GM18519 (cell line): ENCODE measurements around the gene PPAT.
A peak's percentile ranks its signal among the peaks of the same experiment; 100 is the strongest.
"Not testable (repeated sequence)": the region's sequence is repeated elsewhere in the genome, so short reads cannot be mapped to it uniquely, and the experiment has no call there.

ENCODE experiments used
- ATAC-seq: cut with Tn5 transposase; IDR thresholded peaks from one replicate; pipeline ENCODE4 v1.9.1; 2021; ENCODE audit warnings: mild to moderate bottlenecking, moderate library complexity; ENCODE audit not compliant: unreplicated experiment, low FRiP score

The PPAT gene

DNA sequence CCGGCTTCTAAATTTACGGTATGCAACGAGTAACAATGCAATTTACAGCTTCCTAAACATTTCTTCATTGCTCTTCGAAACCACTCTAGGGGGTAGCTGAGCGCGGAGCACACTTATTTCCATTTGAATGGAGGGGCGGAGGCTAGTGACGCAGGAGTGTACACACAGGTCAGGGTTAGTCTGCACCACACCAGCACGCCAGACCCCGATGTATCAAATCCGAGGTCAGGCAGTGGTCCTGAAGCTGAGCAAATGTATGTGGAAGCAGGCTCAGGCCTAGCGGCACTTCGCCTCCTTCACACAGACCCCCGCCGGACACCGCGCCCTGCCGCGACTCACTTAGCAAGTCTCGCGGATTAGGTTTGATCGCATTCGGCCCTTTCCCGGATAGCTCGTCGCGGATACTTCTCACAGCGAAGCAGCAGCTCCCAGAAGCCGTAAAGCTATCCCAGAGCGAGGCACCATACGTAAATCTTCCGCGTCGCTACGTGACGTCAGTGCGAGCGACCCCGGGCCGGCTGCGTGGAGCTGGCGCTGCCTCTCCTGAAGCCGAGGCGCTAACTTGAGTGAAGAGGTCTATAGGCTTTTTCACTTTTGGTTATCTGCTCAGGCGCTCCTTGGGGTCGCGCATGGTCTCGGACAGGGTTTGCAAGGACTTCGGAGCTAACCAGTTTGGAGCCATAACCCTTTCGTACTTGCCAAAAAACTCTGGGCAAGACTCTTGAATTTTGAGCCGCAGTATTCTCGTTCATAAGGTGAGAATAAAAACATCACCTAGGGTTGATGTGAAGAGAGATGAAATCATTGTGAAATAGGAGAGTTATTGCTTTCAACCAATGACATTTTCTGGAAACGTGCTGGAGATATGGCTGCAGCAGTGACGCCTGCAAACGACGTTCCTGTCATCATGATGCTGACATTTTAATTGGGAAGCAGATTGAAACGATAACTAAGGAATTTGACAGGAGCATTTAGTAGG lies 48.1 kb downstream of the PPAT start, which contains the start of gene AASDH:
TSS of gene AASDH (minus strand) at position 469 of the 979 bp plus-strand sequence. CDS start 3,192 bp downstream, outside the sequence.
- peak; percentile 81 for ATAC-seq

DNA sequence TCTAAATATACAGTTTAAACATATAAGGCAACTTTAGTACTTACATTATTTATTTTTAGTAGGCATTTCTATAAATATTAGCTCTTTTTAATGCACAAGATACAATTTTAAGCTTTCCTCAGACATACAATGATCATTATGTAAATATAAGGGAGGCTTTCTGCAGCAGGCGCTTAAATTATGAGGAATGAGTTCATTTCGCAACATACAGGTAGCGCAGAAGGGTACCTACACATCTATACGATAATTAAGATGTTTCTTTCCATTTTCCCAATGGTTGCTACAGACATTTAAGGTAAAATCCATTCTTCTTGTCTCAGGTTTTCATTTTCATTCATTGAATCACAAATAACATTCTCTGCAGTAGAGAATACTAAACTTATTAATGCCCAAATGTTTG lies 49.3 kb downstream of the PPAT start:
- no peak for ATAC-seq

DNA sequence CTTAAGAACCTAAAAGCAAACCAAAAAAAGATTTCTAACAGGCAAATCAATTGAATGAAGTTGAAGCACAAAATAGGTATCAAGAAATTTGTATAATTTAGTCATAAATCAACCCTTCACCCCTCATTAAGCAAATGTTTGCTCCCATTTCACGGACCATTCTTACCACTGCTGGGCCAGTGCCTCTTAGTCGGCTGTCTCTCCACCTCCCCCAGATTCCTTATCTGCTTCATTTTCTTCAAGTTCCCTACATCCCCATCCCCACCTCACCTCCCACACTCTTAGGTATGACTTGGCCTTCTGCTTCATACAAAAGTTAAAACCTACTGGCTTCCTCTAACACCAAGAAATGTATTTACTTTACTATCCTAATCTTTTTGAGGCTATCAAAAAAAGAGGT lies 60.0 kb downstream of the PPAT start:
- no peak for ATAC-seq

DNA sequence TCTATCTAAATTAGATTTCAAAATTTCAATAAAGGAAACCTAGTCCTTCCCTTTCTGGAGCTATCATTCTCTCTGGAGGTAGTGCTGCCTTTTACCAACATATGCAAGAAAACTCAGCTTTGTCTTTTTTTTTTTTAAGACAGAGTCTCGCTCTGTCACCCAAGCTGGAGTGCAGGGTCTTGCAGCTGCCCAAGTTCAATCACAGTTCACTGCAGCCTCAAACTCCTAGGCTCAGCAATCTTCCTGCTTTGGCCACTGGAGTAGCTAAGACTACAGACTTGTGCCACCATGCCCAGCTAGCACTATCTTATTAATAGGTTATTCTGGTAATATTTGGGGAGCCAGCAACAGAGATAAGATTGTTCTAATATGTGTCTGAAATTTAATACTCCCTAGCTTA lies 60.5 kb downstream of the PPAT start:
- no peak for ATAC-seq

DNA sequence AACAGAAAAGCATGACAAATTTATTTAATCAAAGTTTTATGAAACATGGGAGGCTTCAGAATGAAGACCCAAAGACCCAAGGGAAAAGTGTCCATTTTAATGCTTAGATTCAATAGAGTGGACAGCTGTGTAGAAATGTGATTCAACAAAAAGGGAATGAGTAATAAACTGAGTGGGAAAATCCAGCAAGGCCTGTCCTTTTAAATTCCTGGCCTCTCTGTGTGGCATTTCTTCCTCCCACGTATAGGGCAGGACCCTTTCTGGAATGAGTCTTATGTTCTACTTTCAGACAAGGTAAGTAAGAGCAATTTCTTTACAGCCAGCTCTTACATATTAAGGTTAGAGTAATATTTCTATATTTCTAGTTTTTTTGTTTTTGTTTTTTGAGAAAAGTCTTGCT lies 62.6 kb downstream of the PPAT start:
- ATAC-seq = no peak

DNA sequence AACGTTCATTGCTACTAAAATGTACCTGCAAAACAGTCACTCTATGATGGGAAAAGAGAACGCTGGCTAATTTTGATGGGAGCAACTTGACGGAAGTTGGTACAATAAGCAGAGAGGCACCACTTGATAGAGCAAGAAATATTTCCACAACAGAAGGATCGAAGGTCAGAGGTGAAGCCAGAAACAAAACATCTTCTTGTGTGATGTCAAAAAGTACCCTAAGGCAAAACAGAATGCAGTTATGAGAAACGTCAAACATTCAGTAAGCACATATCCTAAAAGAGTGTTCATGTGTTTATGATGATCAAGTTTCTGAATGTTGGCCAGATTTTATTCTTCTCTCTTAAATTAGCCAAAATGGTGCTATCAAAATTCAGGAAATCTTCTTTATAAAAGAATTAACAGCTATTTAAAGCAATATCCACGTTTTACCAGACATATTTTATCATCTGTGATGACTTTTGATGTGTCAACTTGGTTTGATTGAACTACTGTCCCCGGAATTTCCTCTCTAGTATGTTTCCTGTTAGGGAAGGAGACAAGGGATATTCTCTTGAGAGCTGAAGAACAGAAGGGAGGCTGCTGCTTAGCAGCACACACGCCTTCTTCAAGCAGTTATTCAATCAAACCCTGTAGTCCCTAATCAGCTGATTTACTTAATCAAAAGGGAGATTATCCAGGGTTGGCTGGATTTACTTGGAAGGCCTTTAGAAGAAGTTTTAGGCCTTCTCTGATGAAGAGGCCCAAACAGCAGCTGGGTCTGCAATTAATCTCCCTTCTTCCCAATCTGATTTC lies 63.8 kb downstream of the PPAT start:
- ATAC-seq = no peak

DNA sequence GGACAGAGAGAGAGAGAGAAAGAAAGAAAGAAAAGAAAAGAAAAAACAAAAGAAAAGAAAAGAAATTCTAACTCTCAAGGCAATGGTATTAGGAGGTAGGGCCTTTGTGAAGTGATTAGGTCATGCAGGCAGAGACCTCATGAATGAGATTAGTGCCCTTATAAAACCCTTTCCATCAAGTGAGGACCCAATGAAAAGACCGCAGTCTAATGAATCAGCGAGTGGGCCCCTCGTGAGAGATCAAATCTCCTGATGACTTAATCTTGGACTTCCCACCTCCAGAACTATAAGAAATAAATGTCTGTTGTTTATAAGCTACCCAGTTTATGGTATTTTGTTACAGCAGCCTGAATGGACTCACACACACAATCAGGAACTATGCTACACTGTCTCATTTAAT lies 65.0 kb downstream of the PPAT start:
- ATAC-seq = no peak

DNA sequence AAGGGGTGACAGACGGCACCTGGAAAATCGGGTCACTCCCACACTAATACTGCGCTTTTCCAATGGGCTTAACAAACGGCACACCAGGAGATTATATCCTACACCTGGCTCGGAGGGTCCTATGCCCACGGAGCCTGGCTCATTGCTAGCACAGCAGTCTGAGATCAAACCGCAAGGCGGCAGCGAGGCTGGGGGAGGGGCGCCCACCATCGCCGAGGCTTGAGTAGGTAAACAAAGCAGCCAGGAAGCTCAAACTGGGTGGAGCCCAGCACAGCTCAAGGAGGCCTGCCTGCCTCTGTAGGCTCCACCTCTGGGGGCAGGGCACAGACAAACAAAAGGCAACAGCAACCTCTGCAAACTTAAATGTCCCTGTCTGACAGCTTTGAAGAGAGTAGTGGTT lies 72.4 kb downstream of the PPAT start:
- ATAC-seq = not testable (repeated sequence)

DNA sequence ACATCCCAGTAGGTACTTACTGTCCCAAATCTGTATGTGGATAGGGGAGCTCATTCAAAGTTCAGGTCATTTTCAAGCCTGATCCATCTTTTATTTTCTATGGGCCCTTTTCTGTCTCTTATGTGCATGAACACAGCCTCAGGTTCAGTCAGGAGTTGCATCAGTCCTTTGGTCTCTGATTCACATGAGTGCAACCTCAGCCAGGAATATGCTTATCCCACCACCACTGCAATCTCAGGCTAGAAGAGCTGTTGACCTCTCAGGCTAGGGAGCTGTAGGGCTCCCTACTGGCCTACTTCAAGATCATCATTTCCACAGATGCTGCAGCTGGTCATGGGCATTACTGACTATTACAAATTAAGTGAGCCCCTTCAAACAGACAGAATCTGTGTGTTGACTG lies 75.3 kb downstream of the PPAT start:
- no peak for ATAC-seq

DNA sequence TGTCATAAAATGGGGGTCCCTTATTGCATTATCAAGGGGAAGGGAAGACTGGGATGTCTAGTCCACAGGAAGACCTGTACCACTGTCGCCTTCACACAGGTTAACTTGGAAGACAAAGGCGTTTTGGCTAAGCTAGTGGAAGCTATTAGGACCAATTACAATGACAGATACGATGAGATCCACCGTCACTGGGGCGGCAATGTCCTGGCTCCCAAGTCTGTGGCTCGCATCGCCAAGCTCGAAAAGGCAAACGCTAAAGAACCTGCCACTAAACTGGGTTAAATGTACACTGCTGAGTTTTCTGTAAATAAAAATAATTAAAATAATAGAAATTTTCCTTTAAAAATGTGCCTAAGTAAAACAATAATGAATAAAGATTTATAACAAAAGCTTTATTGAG lies 78.8 kb downstream of the PPAT start:
- no peak for ATAC-seq

DNA sequence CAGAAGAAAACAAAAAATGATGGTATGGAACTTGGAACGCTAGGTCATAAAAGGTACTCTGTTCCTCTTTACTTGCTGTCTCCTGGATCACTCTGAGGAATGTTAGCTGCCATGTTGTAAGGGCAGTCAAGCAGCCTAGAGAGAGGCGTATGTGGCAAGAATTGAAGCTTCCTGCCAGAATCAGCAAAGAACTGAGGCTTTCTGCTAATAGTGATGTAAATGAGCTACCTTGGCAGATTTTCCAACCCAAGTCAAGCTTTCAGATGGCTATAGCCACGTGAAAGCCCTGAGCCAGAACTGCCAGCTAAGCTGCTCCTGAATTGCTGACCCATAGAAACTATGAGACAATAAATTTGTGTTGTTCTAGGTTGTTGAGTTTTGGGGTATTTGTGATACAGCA lies 86.8 kb downstream of the PPAT start:
- ATAC-seq = no peak

DNA sequence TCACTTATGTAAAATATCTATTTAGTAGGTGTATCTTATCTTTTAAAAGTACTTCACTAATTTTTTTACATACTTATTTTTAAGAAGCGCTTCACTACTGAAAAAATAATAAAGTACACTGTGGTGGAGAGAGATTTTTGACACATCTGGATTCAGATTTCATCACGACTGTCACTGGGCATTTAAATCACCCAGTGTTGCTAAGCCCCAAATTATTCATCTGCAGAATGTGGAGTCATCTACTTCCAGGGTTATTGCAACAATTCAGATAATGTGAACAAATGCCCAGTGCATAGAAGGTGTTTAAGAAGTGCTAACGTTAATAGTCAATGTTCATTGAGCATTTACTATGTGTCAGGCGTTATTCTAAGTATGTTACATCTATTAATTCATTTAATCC lies 90.0 kb downstream of the PPAT start:
- no peak for ATAC-seq
